HFFc6 (cell line): ENCODE results near the gene COL23A1. TPM values are rescaled to one million over a fixed set of nuclear protein-coding genes. Genes with fewer than 3 reads are reported as not detected.

Experiments used
- DNase-seq: peaks from one replicate; pipeline ENCODE4 v3.0.0-alpha.2; 2018
- H3K27ac Mint-ChIP-seq: 2 replicates; pipeline ENCODE4 v1.8.0; 2020; ENCODE audit warnings: mild to moderate bottlenecking, mixed read lengths
- H3K27me3 Mint-ChIP-seq: 2 replicates; pipeline ENCODE4 v1.8.0; 2021; ENCODE audit warnings: mild to moderate bottlenecking, moderate library complexity, mixed read lengths; ENCODE audit not compliant: insufficient read depth
- H3K36me3 Mint-ChIP-seq: 2 replicates; pipeline ENCODE4 v1.8.0; 2021; ENCODE audit warnings: low read depth, mixed read lengths
- H3K4me1 Mint-ChIP-seq: 2 replicates; pipeline ENCODE4 v1.8.0; 2020; ENCODE audit warnings: low read depth, mixed read lengths
- H3K4me3 Mint-ChIP-seq: 2 replicates; pipeline ENCODE4 v1.8.0; 2020; ENCODE audit warnings: mild to moderate bottlenecking, moderate library complexity, mixed read lengths
- H3K9me3 Mint-ChIP-seq: 2 replicates; pipeline ENCODE4 v1.8.0; 2020; ENCODE audit warnings: mild to moderate bottlenecking, mixed read lengths
- total RNA-seq, 6 experiments: library from RNA; stranded (reverse); fragmentation: NEBNext Ultra II Directional; extraction: Animal tissue kit (Norgen Biotek cat#: 25700); gene quantifications; 2 replicates in 1 of 6; 3 replicates in 5 of 6; pipeline ENCODE4 v1.2.3, GENCODE V29; 2021
- TF ChIP-seq, protein P1 (sequence below): fragments of 200-600 bp; sonication (generic); IDR thresholded peaks from 2 replicates; pipeline ENCODE4 v1.5.0; 2021; ENCODE audit warnings: antibody characterized with exemption, mild to moderate bottlenecking

Gene COL23A1
- total RNA-seq, 6 experiments from 2014 or later, result not detected

DNA sequence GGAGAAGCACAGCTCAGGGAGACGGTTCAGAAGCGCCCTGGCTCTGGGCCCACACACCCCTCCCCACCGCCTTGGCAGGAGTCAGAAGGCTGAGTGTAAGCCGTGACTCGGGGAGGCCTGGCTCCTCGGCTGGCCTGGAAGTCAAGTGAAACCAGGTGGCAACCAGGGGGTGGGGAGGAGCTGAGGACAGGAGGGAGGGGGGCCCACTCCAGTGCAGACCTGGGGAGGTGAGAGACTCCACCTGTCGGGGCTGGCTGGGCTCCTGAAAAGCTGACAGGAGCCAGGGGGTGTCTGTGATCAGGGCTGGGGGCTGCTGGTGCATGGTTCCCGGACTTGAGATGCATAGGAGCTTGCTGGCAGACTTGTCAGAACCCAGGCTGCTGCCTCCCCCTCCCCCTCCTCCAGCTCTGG lies 207.4 kb downstream of the COL23A1 start:
- H3K36me3 Mint-ChIP-seq, result peaks cover 6% of the 10 kb centered on the region
- H3K27ac Mint-ChIP-seq, result no peak overlapping the region
- no peak for DNase-seq
- H3K9me3 Mint-ChIP-seq, result peaks cover 39% of the 10 kb centered on the region
- H3K4me3 Mint-ChIP-seq, result no peak overlapping the region
- TF ChIP-seq, protein P1, sequence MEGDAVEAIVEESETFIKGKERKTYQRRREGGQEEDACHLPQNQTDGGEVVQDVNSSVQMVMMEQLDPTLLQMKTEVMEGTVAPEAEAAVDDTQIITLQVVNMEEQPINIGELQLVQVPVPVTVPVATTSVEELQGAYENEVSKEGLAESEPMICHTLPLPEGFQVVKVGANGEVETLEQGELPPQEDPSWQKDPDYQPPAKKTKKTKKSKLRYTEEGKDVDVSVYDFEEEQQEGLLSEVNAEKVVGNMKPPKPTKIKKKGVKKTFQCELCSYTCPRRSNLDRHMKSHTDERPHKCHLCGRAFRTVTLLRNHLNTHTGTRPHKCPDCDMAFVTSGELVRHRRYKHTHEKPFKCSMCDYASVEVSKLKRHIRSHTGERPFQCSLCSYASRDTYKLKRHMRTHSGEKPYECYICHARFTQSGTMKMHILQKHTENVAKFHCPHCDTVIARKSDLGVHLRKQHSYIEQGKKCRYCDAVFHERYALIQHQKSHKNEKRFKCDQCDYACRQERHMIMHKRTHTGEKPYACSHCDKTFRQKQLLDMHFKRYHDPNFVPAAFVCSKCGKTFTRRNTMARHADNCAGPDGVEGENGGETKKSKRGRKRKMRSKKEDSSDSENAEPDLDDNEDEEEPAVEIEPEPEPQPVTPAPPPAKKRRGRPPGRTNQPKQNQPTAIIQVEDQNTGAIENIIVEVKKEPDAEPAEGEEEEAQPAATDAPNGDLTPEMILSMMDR, result no peak
- peaks cover 17% of the 10 kb centered on the region for H3K27me3 Mint-ChIP-seq
- no peaks in the 10 kb centered on the region for H3K4me1 Mint-ChIP-seq

DNA sequence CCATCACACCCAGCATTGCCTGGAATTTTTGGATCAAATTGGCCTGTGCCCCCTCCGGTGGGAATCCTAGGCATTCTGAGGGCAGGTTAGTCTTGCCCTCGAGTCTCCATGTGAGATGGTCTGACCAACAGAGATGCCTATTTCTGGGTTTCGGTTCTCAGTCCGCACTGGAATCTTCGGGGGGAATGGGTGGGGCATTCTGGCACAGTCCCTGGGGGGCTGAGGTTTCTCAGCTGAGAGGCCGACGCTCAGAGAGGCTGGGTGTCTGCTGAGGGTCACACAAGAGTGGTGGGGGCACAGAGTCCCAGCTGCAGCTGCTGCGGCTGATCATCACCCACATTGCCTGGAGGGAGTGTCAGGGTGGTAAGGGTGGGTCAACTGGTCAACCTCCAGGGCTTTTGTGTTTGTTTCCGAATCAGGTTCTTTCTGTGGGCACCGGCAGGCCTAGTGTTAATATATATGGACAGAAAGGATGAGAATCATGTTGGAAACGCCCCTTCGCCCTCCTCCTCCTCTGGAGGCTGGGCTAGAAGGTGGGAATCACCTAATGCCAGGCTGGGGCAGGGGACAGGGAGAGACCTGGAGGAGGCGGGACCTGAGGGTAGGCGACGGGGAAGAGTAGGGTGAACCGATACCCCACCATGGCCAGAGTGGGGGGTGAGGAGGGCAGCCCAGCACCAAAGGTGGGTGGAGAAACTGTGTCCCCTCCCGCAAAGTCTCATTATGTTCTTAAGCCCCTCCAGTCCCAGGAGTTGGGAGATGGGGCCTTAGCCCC lies 208.1 kb downstream of the COL23A1 start:
- peaks cover 39% of the 10 kb centered on the region for H3K9me3 Mint-ChIP-seq
- H3K4me1 Mint-ChIP-seq, result no peaks in the 10 kb centered on the region
- no peak overlapping the region for H3K4me3 Mint-ChIP-seq
- TF ChIP-seq, protein P1, result no peak
- H3K27me3 Mint-ChIP-seq, result peaks cover 13% of the 10 kb centered on the region; the same call in 1 of the 2 replicates
- H3K27ac Mint-ChIP-seq, result no peak overlapping the region
- no peak for DNase-seq
- H3K36me3 Mint-ChIP-seq, result peaks cover 3% of the 10 kb centered on the region

DNA sequence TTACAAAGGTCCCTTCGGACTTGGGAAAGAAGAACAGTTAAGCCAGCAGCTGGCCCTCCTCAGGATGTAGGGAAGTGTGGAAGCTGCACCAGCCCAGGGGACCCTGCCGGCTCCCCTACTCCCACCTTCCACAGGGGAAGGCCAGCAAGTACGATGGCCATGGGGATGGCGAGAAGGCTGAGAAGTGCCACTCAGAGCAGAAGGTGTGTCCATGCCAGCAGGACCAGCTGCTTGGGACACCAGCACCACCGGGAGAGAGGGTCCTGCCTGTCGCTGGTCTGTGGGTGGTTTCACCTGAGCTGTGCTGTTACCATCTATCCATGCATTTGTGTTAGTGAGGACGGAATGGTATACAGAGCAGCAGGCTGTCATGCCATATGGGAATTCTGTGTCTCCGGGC lies 209.0 kb downstream of the COL23A1 start:
- peaks cover 1% of the 10 kb centered on the region for H3K36me3 Mint-ChIP-seq
- TF ChIP-seq, protein P1, result no peak
- DNase-seq, result no peak
- no peak overlapping the region for H3K4me3 Mint-ChIP-seq
- peaks cover 10% of the 10 kb centered on the region; the same call in 1 of the 2 replicates for H3K27me3 Mint-ChIP-seq
- H3K27ac Mint-ChIP-seq, result no peak overlapping the region
- no peaks in the 10 kb centered on the region for H3K4me1 Mint-ChIP-seq
- H3K9me3 Mint-ChIP-seq, result peaks cover 43% of the 10 kb centered on the region

- Mint-ChIP-seq H3K36me3 (peaks cover 5% of the 10 kb centered on the region), H3K27me3 (peaks cover 10% of the 10 kb centered on the region; the same call in 1 of the 2 replicates), H3K27ac (no peak overlapping the region), H3K4me1 (no peaks in the 10 kb centered on the region), H3K4me3 (no peak overlapping the region), H3K9me3 (peaks cover 48% of the 10 kb centered on the region)
- DNase-seq, result no peak
- TF ChIP-seq, protein P1, result no peak
Measured at GRCh38 chr5:178380541-178381074, 209.6 kb downstream of the COL23A1 start.

- H3K4me3 Mint-ChIP-seq, result no peak overlapping the region
- TF ChIP-seq, protein P1, result no peak
- H3K9me3 Mint-ChIP-seq, result peaks cover 48% of the 10 kb centered on the region
- H3K27ac Mint-ChIP-seq, result no peak overlapping the region
- H3K36me3 Mint-ChIP-seq, result peaks cover 5% of the 10 kb centered on the region
- peaks cover 10% of the 10 kb centered on the region; the same call in 1 of the 2 replicates for H3K27me3 Mint-ChIP-seq
- H3K4me1 Mint-ChIP-seq, result no peaks in the 10 kb centered on the region
- DNase-seq, result no peak
Measured at GRCh38 chr5:178380086-178380485, 210.1 kb downstream of the COL23A1 start.
